GM18519 (cell line): ENCODE results near the gene SRC.

Source experiments
- ATAC-seq: cut with Tn5 transposase; IDR thresholded peaks from one replicate; pipeline ENCODE4 v1.9.1; 2021; ENCODE audit warnings: mild to moderate bottlenecking, moderate library complexity; ENCODE audit not compliant: unreplicated experiment, low FRiP score

The SRC gene

DNA sequence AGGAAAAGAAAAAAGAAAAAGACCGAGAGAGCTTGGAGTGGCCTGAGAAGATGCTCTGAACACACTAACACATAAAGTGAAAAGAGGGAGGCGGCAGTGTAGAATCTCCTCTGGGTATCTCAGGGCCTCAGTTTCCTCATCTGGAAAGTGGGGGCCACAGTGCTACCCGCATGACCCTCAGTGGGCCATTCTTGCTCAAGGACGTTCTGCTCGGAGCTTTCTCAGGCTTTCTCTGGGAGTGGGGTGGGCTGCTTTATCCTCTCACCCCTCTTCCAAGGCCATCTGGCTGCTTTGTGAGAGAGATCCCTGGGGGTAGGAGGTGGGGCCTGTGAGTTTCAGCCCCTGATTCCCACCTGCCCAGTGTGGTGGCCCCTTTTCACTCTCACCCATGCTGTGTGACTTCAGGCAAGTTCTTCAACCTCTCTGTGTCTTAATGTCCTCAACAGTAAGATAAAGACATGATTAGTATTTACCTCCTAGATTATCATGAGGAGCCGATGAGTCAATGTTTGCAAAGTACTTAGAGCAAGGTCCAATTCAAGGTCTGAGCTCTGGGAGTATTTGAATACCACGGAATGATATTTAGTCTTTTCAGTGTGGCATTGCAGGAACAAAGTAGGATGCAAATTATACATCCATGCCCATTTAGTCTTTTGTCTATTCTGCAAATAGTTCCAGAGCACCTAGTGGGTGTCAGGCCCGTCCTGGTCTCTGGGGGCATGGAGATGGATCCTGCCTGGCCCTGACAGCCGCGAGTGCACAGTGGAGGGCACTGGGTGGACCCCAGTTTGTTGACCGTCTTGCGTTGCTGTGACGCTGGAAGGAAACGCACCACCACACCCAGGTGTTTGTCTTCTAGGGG lies 34.3 kb downstream of the SRC start:
- ATAC-seq, result no peak

- no peak for ATAC-seq
These were observed 35.1 kb downstream of the SRC start for GRCh38 chr20:37380864-37381579.

- ATAC-seq, result no peak
These were observed 35.9 kb downstream of the SRC start for GRCh38 chr20:37381621-37382471.

DNA sequence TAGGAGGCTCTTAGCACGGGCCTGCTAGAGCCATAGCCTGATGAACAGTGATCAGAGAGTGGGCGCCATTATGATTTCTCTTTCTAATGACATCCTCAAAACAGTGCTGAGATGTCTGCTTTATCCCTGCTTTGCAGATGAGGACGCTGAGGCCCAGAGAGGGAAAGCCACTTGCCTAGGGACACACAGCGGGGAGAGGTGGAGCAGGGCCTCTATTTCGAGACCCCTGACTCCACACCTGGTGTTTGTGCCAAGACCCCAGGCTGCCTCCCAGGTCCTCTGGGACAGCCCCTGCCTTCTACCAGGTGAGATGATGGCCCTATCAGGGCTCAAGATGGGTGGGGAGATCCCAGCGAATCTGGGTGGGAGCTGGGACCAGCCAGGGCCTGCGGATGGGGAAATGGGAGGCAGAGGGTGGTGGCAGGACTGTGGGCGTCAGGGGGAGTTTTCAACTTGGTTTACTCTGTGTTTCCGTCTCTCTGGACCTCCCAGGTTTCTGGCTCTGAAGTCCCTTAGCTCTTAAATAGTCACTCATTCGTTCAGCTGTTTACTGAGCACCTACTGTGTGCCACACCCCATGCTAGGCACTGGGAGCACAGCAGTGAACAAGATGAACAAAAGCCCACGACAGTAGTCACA lies 36.7 kb downstream of the SRC start:
- ATAC-seq, result no peak

- ATAC-seq, result no peak
These were observed 37.5 kb downstream of the SRC start for GRCh38 chr20:37383229-37383989.

GRCh38 chr20:37384683-37385174 lies 38.8 kb downstream of the SRC start:
- ATAC-seq, result no peak

GRCh38 chr20:37385176-37385575 lies 39.2 kb downstream of the SRC start:
- no peak for ATAC-seq

GRCh38 chr20:37385659-37386504 lies 39.9 kb downstream of the SRC start:
- no peak for ATAC-seq

DNA sequence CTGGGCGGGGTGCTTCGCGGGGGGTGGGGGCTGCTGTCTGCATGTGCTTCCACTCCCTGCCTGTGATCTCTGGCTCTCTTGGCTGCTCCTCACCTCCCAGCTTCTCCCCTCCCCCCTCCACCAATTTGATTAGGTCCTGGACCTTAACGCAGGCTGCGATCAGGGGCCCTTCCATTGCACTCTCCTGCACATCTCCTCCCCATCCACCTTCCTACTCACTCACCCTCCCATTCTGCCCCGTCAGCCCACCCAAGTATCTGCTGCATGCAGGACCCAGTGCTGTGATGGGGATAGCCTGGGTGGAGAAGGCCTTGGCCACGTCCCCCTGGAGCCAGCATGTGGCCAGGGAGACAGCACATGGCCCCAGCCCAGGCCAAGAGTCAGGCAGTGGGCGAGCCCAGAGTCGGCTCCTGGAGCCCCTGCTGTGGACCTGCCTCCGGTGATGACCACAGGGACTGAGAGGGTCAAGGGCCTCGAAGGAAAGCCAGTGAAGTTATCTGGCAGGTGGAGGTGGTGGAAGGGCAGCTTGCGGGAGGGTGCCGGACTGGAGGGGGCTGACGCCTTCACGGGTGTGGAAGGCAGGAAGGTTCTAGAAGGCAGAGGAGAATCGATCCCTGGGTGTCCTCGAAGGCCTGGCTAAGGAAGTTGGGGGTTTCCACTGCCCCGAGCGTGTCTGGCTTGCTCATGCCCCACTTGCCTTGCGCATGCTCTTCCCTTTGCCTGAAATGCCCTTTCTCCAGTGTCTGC lies 40.7 kb downstream of the SRC start:
- no peak for ATAC-seq

- no peak for ATAC-seq
These were observed 41.8 kb downstream of the SRC start for GRCh38 chr20:37387519-37388269.

GRCh38 chr20:37388831-37389230 lies 42.9 kb downstream of the SRC start:
- no peak for ATAC-seq

GRCh38 chr20:37389241-37389747 lies 43.4 kb downstream of the SRC start:
- no peak for ATAC-seq

GRCh38 chr20:37389844-37390275 lies 43.9 kb downstream of the SRC start:
- ATAC-seq, result no peak

GRCh38 chr20:37390503-37390890 lies 44.6 kb downstream of the SRC start:
- no peak for ATAC-seq

DNA sequence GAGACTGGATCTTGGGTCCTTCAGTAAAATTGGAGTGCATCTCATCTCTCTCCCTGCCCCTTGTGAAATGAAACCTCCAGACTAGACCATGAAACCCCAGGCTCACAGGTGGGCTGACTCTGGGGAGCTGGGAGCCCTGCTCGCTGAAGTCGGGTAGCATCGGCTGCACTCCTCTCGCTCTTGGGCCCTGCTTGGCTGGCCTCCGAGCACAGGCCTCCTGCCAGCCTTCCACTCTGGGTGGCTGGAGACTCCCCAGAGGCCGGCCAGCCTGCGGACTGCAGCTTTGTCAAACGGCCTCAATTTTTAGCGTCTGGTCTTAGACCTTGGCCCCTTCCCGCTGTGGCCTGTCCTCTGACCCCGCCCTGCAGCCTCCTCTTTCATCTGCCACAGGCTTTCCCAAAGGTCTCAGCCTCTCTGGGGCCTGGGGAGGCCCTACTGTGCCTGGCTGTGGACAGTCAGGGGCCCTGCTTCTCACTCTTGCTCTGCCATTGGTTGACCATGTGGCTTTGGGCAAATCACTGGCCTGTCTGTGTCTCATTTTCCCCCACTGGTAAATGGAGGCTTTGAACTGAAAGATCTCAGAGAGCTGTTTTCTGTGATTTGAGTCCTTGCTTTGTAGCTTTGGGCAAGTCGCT lies 45.1 kb downstream of the SRC start:
- ATAC-seq, result no peak

GRCh38 chr20:37392441-37393195 lies 46.7 kb downstream of the SRC start:
- ATAC-seq, result no peak
